Measurements from ENCODE around the gene NID2. TPM values are rescaled to one million over a fixed set of nuclear protein-coding genes. Genes with fewer than 3 reads are reported as not detected.

Gene NID2
- total and polyA plus RNA-seq, 10 of the 15 experiments (the other 5 are each of a cell fraction or from before 2014, with no cell fraction given), result 0.04 to 0.49 (median 0.23) TPM; not detected in 3

- no peak overlapping the region for H3K9ac ChIP-seq (ENCODE audit: control insufficient read depth, insufficient read depth, low read length)
- no peak overlapping the region for H3K4me3 ChIP-seq
- BruUV-seq (replicated peaks), result no TSS peak
- DNase-seq (ENCODE audit: low read depth, low spot score) (no peak), FAIRE-seq (no peak), ATAC-seq (no peak)
- ChIA-PET CTCF (no interaction called here), SMC1A (ENCODE audit: uncharacterized antibody, unreplicated experiment) (no interaction called here), POLR2A (no interaction called here), RAD21 (ENCODE audit: unreplicated experiment) (no interaction called here)
- H4K20me1 ChIP-seq (ENCODE audit: control insufficient read depth, insufficient read depth), result no peaks in the 10 kb centered on the region; the same call in 1 of the 2 replicates
- H3K9me3 ChIP-seq (replicated peaks; ENCODE audit: control insufficient read depth, insufficient read depth, low read length), result no peaks in the 10 kb centered on the region
- H3K79me2 ChIP-seq (ENCODE audit: control insufficient read depth, insufficient read depth, low read length), result no peaks in the 10 kb centered on the region
- in situ Hi-C loops (cut with MboI), result no loop called here
- WGBS (ENCODE audit: insufficient coverage, insufficient replicate concordance, low lambda C conversion rate, missing lambda C conversion rate), result 3% methylated on average over 4 of the region's 4 CpGs
- H2AFZ ChIP-seq (ENCODE audit: control insufficient read depth, low read depth, low read length), result no peak overlapping the region
- H3K36me3 ChIP-seq (ENCODE audit: control insufficient read depth in 2 of 2, insufficient read depth in 2 of 2, low read length in 1 of 2), result no peaks in the 10 kb centered on the region
- no peak overlapping the region for H3K27ac ChIP-seq (ENCODE audit: control insufficient read depth, insufficient read depth)
- intact Hi-C loops (cut with micrococcal nuclease; ENCODE audit: unreplicated experiment), result no loop called here
- H3K4me1 ChIP-seq (ENCODE audit: control insufficient read depth, insufficient read depth, low read length), result no peaks in the 10 kb centered on the region
- H3K27me3 ChIP-seq (replicated peaks in 1 of 2; ENCODE audit: control insufficient read depth in 2 of 2, insufficient read depth in 2 of 2, low read length in 1 of 2), result no peaks in the 10 kb centered on the region
- no peak overlapping the region for H3K4me2 ChIP-seq (ENCODE audit: control insufficient read depth, insufficient read depth)
- TF ChIP-seq, protein P1, sequence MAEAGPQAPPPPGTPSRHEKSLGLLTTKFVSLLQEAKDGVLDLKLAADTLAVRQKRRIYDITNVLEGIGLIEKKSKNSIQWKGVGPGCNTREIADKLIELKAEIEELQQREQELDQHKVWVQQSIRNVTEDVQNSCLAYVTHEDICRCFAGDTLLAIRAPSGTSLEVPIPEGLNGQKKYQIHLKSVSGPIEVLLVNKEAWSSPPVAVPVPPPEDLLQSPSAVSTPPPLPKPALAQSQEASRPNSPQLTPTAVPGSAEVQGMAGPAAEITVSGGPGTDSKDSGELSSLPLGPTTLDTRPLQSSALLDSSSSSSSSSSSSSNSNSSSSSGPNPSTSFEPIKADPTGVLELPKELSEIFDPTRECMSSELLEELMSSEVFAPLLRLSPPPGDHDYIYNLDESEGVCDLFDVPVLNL (IDR thresholded peaks at IDR 0.05; ENCODE audit: low read depth, low read length), result no peak
- no peak for TF ChIP-seq CREB1 (IDR thresholded peaks at IDR 0.05; ENCODE audit: low read depth)
- TF ChIP-seq POLR2AphosphoS2 (IDR thresholded peaks at IDR 0.05; ENCODE audit: low read depth, low read length), result no peak
- TF ChIP-seq RAD51 (IDR thresholded peaks at IDR 0.05), result no peak
- TF ChIP-seq, protein P2, sequence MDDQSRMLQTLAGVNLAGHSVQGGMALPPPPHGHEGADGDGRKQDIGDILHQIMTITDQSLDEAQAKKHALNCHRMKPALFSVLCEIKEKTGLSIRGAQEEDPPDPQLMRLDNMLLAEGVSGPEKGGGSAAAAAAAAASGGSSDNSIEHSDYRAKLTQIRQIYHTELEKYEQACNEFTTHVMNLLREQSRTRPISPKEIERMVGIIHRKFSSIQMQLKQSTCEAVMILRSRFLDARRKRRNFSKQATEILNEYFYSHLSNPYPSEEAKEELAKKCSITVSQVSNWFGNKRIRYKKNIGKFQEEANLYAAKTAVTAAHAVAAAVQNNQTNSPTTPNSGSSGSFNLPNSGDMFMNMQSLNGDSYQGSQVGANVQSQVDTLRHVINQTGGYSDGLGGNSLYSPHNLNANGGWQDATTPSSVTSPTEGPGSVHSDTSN (IDR thresholded peaks at IDR 0.05; ENCODE audit: insufficient replicate concordance, low read depth, low read length), result no peak
- no peak for TF ChIP-seq TCF3 (IDR thresholded peaks at IDR 0.05; ENCODE audit: borderline replicate concordance, insufficient read depth, low read depth, low read length)
- TF ChIP-seq MTA3 (IDR thresholded peaks at IDR 0.05; ENCODE audit: borderline replicate concordance, low read length), result no peak
- TF ChIP-seq, protein P3, sequence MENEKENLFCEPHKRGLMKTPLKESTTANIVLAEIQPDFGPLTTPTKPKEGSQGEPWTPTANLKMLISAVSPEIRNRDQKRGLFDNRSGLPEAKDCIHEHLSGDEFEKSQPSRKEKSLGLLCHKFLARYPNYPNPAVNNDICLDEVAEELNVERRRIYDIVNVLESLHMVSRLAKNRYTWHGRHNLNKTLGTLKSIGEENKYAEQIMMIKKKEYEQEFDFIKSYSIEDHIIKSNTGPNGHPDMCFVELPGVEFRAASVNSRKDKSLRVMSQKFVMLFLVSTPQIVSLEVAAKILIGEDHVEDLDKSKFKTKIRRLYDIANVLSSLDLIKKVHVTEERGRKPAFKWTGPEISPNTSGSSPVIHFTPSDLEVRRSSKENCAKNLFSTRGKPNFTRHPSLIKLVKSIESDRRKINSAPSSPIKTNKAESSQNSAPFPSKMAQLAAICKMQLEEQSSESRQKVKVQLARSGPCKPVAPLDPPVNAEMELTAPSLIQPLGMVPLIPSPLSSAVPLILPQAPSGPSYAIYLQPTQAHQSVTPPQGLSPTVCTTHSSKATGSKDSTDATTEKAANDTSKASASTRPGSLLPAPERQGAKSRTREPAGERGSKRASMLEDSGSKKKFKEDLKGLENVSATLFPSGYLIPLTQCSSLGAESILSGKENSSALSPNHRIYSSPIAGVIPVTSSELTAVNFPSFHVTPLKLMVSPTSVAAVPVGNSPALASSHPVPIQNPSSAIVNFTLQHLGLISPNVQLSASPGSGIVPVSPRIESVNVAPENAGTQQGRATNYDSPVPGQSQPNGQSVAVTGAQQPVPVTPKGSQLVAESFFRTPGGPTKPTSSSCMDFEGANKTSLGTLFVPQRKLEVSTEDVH (IDR thresholded peaks at IDR 0.05; ENCODE audit: low read depth, partially characterized antibody), result no peak
- TF ChIP-seq ASH2L (IDR thresholded peaks at IDR 0.05; ENCODE audit: borderline replicate concordance, low read depth), result no peak
- TF ChIP-seq, protein P4, sequence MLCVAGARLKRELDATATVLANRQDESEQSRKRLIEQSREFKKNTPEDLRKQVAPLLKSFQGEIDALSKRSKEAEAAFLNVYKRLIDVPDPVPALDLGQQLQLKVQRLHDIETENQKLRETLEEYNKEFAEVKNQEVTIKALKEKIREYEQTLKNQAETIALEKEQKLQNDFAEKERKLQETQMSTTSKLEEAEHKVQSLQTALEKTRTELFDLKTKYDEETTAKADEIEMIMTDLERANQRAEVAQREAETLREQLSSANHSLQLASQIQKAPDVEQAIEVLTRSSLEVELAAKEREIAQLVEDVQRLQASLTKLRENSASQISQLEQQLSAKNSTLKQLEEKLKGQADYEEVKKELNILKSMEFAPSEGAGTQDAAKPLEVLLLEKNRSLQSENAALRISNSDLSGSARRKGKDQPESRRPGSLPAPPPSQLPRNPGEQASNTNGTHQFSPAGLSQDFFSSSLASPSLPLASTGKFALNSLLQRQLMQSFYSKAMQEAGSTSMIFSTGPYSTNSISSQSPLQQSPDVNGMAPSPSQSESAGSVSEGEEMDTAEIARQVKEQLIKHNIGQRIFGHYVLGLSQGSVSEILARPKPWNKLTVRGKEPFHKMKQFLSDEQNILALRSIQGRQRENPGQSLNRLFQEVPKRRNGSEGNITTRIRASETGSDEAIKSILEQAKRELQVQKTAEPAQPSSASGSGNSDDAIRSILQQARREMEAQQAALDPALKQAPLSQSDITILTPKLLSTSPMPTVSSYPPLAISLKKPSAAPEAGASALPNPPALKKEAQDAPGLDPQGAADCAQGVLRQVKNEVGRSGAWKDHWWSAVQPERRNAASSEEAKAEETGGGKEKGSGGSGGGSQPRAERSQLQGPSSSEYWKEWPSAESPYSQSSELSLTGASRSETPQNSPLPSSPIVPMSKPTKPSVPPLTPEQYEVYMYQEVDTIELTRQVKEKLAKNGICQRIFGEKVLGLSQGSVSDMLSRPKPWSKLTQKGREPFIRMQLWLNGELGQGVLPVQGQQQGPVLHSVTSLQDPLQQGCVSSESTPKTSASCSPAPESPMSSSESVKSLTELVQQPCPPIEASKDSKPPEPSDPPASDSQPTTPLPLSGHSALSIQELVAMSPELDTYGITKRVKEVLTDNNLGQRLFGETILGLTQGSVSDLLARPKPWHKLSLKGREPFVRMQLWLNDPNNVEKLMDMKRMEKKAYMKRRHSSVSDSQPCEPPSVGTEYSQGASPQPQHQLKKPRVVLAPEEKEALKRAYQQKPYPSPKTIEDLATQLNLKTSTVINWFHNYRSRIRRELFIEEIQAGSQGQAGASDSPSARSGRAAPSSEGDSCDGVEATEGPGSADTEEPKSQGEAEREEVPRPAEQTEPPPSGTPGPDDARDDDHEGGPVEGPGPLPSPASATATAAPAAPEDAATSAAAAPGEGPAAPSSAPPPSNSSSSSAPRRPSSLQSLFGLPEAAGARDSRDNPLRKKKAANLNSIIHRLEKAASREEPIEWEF (IDR thresholded peaks at IDR 0.05; ENCODE audit: insufficient replicate concordance, low read depth, low read length), result no peak
- no peak for TF ChIP-seq ZNF207 (IDR thresholded peaks at IDR 0.05; ENCODE audit: borderline replicate concordance)
These were observed 22.1 kb upstream of the NID2 start for GRCh38 chr14:52090936-52091335.

All from GM12878 (cell line).